HepG2 (cell line): ENCODE measurements around the gene RPS17. TPM values are rescaled to one million over a fixed set of nuclear protein-coding genes. Genes with fewer than 3 reads are reported as not detected.
A peak's percentile ranks its signal among the peaks of the same experiment; 100 is the strongest.

Source experiments
- DPF2 ChIP-seq: sonication (generic); formaldehyde crosslinking; IDR thresholded peaks from 2 replicates; pipeline ENCODE4 v1.4.0; 2020; ENCODE audit warnings: mild to moderate bottlenecking, low read depth, missing genetic modification reagents, borderline replicate concordance
- IRF2 ChIP-seq: IDR thresholded peaks from 2 replicates; pipeline ENCODE4 v1.6.1; 2018; ENCODE audit warnings: missing genetic modification reagents, missing compliant biosample characterization
- KAT7 ChIP-seq: IDR thresholded peaks from 2 replicates; pipeline ENCODE4 v1.6.1; 2018; ENCODE audit warnings: borderline replicate concordance, missing compliant biosample characterization
- KLF16 ChIP-seq, 2 experiments: sonication (generic) in 1 of 2; formaldehyde crosslinking in 1 of 2; IDR thresholded peaks; 2 replicates each; pipeline versions ENCODE4 v1.6.1 to v1.8.0; 2016 to 2023; ENCODE audit warnings: missing genetic modification reagents in 2 of 2, missing compliant biosample characterization in 1 of 2
- MEIS2 ChIP-seq: sonication (generic); formaldehyde crosslinking; IDR thresholded peaks from 2 replicates; pipeline ENCODE4 v1.9.0; 2021; ENCODE audit warnings: mild to moderate bottlenecking, missing genetic modification reagents
- STAG1 ChIP-seq: sonication (generic); formaldehyde crosslinking; IDR thresholded peaks from 2 replicates; pipeline ENCODE4 v1.4.0; 2020; ENCODE audit warnings: missing genetic modification reagents
- ZMYM4 ChIP-seq: sonication (generic); formaldehyde crosslinking; IDR thresholded peaks from 2 replicates; pipeline ENCODE4 v1.8.1; 2023; ENCODE audit warnings: mild to moderate bottlenecking, missing genetic modification reagents
- ZNF468 ChIP-seq: sonication (generic); formaldehyde crosslinking; IDR thresholded peaks from 2 replicates; pipeline ENCODE4 v1.8.0; 2022; ENCODE audit warnings: mild to moderate bottlenecking, moderate library complexity, missing genetic modification reagents
- ZSCAN20 ChIP-seq: sonication (generic); formaldehyde crosslinking; IDR thresholded peaks from 2 replicates; pipeline ENCODE4 v1.4.0; 2020; ENCODE audit warnings: missing genetic modification reagents, mild to moderate bottlenecking, borderline replicate concordance
- ZZZ3 ChIP-seq: sonication (generic); formaldehyde crosslinking; IDR thresholded peaks from 2 replicates; pipeline ENCODE4 v1.4.0; 2020; ENCODE audit warnings: missing genetic modification reagents, mild to moderate bottlenecking, borderline replicate concordance
- polyA plus RNA-seq, 8 experiments: library from polyadenylated mRNA; depleted of rRNA in 3 of 8; stranded (reverse) in 7 of 8; unstranded in 1 of 8; fragments of >200 nt; fragmentation: Illumina TruSeq in 4 of 8; extraction: Trizol in 4 of 8; gene quantifications; 2 replicates each; pipeline versions ENCODE4 v1.2.1 to v1.2.3, GENCODE V29; 2011 to 2016; ENCODE audit warnings: low read depth in 4 of 8, missing spikeins in 1 of 8, mixed read lengths in 1 of 8; ENCODE audit not compliant: insufficient read depth in 1 of 8
- total RNA-seq, 5 experiments: library from RNA; depleted of rRNA; stranded (reverse); fragments of >200 nt; fragmentation: Illumina TruSeq; extraction: Trizol; gene quantifications; 2 replicates each; pipeline ENCODE4 v1.2.3, GENCODE V29; 2016; ENCODE audit warnings: low read depth in 1 of 5
- TF ChIP-seq, protein P1 (sequence below): IDR thresholded peaks from 2 replicates; pipeline ENCODE4 v1.6.1; 2016
- TF ChIP-seq, protein P2 (sequence below): IDR thresholded peaks from 2 replicates; pipeline ENCODE4 v1.6.1; 2016; ENCODE audit warnings: missing genetic modification reagents, missing compliant biosample characterization
- TF ChIP-seq, protein P3 (sequence below): sonication (generic); formaldehyde crosslinking; IDR thresholded peaks from 2 replicates; pipeline ENCODE4 v1.4.0; 2020; ENCODE audit warnings: mild to moderate bottlenecking, missing genetic modification reagents
- TF ChIP-seq, protein P4 (sequence below): sonication (generic); formaldehyde crosslinking; IDR thresholded peaks from 2 replicates; pipeline ENCODE4 v1.4.0; 2020; ENCODE audit warnings: missing genetic modification reagents, borderline replicate concordance
- TF ChIP-seq, protein P5 (sequence below): sonication (generic); formaldehyde crosslinking; IDR thresholded peaks from 2 replicates; pipeline ENCODE4 v1.5.1; 2020; ENCODE audit warnings: mild to moderate bottlenecking, missing genetic modification reagents, borderline replicate concordance

RPS17 gene
- total and polyA plus RNA-seq, 2 of the 13 experiments (the other 11 are each of a cell fraction or from before 2014, with no cell fraction given), result 2,570 to 5,021 TPM

DNA sequence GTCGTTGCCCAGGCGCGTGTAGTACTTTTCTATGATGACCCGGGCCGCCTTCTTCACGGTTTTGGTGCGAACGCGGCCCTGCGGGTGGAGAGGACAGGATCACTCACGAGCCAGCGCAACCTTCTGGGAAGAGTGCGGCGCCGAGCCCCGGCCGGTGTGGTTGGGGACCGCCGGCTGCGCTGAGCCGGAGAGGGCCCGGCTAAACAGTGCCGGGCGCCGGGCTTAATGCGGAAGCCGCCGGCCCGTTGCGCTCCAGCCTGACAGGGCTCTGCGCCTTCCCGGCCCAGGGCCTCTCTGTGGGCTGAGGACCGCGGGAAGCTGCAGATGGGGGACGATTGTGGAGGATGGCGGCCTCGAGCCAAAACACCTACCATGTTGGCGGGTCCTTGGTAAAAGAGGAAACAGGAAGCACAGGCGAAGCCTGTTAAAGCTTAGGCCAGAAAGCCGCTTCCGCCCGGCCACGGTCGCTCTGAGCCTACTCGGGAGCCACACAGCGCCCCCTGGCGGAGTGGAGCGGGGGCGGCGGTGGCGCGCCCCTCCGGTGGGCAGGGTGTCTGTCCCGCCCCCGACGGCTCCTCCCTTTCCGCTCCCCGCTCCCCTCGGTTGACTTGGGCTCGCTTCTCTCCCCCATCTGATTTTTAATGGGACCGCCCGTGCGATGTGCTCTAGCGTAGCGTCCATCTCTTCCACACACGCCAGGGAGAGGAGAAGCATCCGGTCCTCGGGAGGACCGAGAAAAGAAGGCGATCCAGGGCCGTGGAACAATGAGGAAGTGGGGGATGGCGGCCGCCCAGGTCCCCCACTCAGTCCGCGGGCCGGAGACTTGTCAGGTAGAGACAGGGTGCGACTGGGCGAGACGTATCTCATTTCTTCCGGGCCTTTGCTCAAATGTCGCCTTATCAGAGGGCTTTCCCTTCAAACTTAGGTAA lies at the start of gene RPS17 (continued):
- TF ChIP-seq KLF16 (CRISPR knock-in tag; IDR thresholded peaks at IDR 0.05), result peak in 1 of 2 experiments; percentile 94; a peak in 2 of 4 replicates
- TF ChIP-seq, protein P1, sequence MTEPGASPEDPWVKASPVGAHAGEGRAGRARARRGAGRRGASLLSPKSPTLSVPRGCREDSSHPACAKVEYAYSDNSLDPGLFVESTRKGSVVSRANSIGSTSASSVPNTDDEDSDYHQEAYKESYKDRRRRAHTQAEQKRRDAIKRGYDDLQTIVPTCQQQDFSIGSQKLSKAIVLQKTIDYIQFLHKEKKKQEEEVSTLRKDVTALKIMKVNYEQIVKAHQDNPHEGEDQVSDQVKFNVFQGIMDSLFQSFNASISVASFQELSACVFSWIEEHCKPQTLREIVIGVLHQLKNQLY (CRISPR knock-in tag), result no peak; the same call in 1 of the 2 replicates
- TF ChIP-seq STAG1 (CRISPR knock-in tag), result peak; percentile 25; the same call in 1 of the 2 replicates
- TF ChIP-seq KAT7 (CRISPR knock-in tag), result peak; percentile 41; the same call in 1 of the 2 replicates
- peak; percentile 99; the same call in 1 of the 2 replicates for TF ChIP-seq ZZZ3 (CRISPR knock-in tag)
- peak; percentile 91 for TF ChIP-seq MEIS2
- TF ChIP-seq, protein P2, sequence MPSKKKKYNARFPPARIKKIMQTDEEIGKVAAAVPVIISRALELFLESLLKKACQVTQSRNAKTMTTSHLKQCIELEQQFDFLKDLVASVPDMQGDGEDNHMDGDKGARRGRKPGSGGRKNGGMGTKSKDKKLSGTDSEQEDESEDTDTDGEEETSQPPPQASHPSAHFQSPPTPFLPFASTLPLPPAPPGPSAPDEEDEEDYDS (CRISPR knock-in tag), result peak; percentile 95
- peak; percentile 97 for TF ChIP-seq ZMYM4 (CRISPR knock-in tag)
- TF ChIP-seq ZNF468 (CRISPR knock-in tag), result no peak
- TF ChIP-seq, protein P3, sequence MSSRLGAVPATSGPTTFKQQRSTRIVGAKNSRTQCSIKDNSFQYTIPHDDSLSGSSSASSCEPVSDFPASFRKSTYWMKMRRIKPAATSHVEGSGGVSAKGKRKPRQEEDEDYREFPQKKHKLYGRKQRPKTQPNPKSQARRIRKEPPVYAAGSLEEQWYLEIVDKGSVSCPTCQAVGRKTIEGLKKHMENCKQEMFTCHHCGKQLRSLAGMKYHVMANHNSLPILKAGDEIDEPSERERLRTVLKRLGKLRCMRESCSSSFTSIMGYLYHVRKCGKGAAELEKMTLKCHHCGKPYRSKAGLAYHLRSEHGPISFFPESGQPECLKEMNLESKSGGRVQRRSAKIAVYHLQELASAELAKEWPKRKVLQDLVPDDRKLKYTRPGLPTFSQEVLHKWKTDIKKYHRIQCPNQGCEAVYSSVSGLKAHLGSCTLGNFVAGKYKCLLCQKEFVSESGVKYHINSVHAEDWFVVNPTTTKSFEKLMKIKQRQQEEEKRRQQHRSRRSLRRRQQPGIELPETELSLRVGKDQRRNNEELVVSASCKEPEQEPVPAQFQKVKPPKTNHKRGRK (CRISPR knock-in tag), result no peak
- TF ChIP-seq ZSCAN20 (CRISPR knock-in tag), result peak; percentile 91; the same call in 1 of the 2 replicates
- TF ChIP-seq, protein P4, sequence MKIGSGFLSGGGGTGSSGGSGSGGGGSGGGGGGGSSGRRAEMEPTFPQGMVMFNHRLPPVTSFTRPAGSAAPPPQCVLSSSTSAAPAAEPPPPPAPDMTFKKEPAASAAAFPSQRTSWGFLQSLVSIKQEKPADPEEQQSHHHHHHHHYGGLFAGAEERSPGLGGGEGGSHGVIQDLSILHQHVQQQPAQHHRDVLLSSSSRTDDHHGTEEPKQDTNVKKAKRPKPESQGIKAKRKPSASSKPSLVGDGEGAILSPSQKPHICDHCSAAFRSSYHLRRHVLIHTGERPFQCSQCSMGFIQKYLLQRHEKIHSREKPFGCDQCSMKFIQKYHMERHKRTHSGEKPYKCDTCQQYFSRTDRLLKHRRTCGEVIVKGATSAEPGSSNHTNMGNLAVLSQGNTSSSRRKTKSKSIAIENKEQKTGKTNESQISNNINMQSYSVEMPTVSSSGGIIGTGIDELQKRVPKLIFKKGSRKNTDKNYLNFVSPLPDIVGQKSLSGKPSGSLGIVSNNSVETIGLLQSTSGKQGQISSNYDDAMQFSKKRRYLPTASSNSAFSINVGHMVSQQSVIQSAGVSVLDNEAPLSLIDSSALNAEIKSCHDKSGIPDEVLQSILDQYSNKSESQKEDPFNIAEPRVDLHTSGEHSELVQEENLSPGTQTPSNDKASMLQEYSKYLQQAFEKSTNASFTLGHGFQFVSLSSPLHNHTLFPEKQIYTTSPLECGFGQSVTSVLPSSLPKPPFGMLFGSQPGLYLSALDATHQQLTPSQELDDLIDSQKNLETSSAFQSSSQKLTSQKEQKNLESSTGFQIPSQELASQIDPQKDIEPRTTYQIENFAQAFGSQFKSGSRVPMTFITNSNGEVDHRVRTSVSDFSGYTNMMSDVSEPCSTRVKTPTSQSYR, result peak; percentile 47; the same call in 1 of the 2 replicates
- TF ChIP-seq, protein P5, sequence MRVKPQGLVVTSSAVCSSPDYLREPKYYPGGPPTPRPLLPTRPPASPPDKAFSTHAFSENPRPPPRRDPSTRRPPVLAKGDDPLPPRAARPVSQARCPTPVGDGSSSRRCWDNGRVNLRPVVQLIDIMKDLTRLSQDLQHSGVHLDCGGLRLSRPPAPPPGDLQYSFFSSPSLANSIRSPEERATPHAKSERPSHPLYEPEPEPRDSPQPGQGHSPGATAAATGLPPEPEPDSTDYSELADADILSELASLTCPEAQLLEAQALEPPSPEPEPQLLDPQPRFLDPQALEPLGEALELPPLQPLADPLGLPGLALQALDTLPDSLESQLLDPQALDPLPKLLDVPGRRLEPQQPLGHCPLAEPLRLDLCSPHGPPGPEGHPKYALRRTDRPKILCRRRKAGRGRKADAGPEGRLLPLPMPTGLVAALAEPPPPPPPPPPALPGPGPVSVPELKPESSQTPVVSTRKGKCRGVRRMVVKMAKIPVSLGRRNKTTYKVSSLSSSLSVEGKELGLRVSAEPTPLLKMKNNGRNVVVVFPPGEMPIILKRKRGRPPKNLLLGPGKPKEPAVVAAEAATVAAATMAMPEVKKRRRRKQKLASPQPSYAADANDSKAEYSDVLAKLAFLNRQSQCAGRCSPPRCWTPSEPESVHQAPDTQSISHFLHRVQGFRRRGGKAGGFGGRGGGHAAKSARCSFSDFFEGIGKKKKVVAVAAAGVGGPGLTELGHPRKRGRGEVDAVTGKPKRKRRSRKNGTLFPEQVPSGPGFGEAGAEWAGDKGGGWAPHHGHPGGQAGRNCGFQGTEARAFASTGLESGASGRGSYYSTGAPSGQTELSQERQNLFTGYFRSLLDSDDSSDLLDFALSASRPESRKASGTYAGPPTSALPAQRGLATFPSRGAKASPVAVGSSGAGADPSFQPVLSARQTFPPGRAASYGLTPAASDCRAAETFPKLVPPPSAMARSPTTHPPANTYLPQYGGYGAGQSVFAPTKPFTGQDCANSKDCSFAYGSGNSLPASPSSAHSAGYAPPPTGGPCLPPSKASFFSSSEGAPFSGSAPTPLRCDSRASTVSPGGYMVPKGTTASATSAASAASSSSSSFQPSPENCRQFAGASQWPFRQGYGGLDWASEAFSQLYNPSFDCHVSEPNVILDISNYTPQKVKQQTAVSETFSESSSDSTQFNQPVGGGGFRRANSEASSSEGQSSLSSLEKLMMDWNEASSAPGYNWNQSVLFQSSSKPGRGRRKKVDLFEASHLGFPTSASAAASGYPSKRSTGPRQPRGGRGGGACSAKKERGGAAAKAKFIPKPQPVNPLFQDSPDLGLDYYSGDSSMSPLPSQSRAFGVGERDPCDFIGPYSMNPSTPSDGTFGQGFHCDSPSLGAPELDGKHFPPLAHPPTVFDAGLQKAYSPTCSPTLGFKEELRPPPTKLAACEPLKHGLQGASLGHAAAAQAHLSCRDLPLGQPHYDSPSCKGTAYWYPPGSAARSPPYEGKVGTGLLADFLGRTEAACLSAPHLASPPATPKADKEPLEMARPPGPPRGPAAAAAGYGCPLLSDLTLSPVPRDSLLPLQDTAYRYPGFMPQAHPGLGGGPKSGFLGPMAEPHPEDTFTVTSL (CRISPR knock-in tag), result no peak
- TF ChIP-seq DPF2 (CRISPR knock-in tag), result no peak
- TF ChIP-seq IRF2 (CRISPR knock-in tag), result peak; percentile 93
